Fibroblast of villous mesenchyme (primary cell): ENCODE results near the gene TMEM253. TPM values are rescaled to one million over a fixed set of nuclear protein-coding genes. Genes with fewer than 3 reads are reported as not detected.
A peak's percentile ranks its signal among the peaks of the same experiment; 100 is the strongest.

Experiments used
- DNase-seq: peaks from one replicate; pipeline ENCODE4 v3.0.0-alpha.2; 2010; ENCODE audit warnings: low read depth
- H3K4me3 ChIP-seq: 2 replicates; pipeline ENCODE4 v1.5.1; 2011; ENCODE audit warnings: low read depth, mild to moderate bottlenecking, low read length
- CTCF ChIP-seq: IDR thresholded peaks from 2 replicates; pipeline ENCODE4 v1.5.1; 2012; ENCODE audit warnings: low read depth, mild to moderate bottlenecking, low read length; ENCODE audit not compliant: insufficient read depth
- total RNA-seq: library from RNA; depleted of rRNA; stranded (reverse); fragments of >200 nt; gene quantifications from 2 replicates; pipeline ENCODE4 v1.2.3, GENCODE V29; 2012

TMEM253 gene
- total RNA-seq, 1 donor, result not detected

GRCh38 chr14:21072031-21072473 lies 28.8 kb upstream of the TMEM253 start:
- peak; percentile 66 for DNase-seq
- H3K4me3 ChIP-seq, result peak overlapping the region; percentile 83
- peak; percentile 4 for TF ChIP-seq CTCF

GRCh38 chr14:21072781-21073339 lies 28.0 kb upstream of the TMEM253 start:
- DNase-seq, result no peak
- H3K4me3 ChIP-seq, result no peak overlapping the region
- no peak for TF ChIP-seq CTCF

- TF ChIP-seq CTCF, result no peak
- H3K4me3 ChIP-seq, result no peak overlapping the region
- no peak for DNase-seq
Observed at GRCh38 chr14:21073921-21074320, 26.9 kb upstream of the TMEM253 start.

GRCh38 chr14:21074398-21075272 lies 26.2 kb upstream of the TMEM253 start:
- no peak for TF ChIP-seq CTCF
- DNase-seq, result no peak
- no peak overlapping the region for H3K4me3 ChIP-seq

DNA sequence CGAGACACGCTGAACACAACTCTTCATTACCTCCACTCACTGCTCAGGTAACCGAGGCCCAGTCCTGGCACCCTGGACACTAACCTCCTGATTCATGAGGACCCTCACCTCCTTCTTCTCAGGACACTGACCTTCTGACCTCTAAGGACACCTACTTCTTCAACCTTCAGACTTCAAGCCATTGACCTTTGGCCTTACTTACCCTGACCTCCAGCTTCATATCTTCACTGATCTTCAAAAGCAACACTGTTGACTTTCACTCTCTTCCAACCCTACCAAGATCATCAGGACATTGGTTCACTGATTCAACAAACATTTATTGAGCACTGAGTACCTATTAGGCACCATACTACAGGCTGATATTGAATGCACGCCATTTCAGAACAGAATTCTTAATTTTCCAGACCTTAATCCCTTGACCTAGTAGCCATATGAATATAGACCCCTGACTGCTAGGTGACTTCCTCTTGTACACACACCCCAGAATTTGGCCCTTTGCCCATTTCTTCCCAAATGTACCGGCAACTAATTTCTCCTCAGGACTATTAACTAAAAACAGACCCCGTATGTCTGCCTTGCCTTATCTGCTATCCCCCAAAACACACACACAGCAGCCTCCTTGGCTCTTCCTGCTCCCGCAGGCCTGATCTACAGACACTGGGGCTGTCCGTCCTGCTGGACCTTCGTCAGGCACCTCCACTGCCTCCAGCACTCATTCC lies 25.0 kb upstream of the TMEM253 start:
- DNase-seq, result no peak
- H3K4me3 ChIP-seq, result no peak overlapping the region
- no peak for TF ChIP-seq CTCF

GRCh38 chr14:21077672-21078071 lies 23.2 kb upstream of the TMEM253 start:
- no peak for DNase-seq
- no peak for TF ChIP-seq CTCF
- no peak overlapping the region for H3K4me3 ChIP-seq
